Cardiac muscle cell (in vitro differentiated cells and primary cell): ENCODE measurements around the gene PCYT1B. TPM values are rescaled to one million over a fixed set of nuclear protein-coding genes. Genes with fewer than 3 reads are reported as not detected.

Experiments used
- DNase-seq, 2 donors: peaks; one replicate each; pipeline versions ENCODE4 v3.0.0 to v3.0.0-alpha.2; 2010 to 2017; ENCODE audit warnings: low read depth in 1 of 2, low spot score in 1 of 2
- H3K27ac ChIP-seq: fragments of 200-600 bp; sonication (generic); 2 replicates; pipeline ENCODE4 v1.5.1; 2016
- H3K27me3 ChIP-seq: fragments of 200-600 bp; sonication (generic); 2 replicates; pipeline ENCODE4 v1.6.0; 2016; ENCODE audit warnings: control low read depth
- H3K36me3 ChIP-seq: fragments of 200-600 bp; sonication (generic); 2 replicates; pipeline ENCODE4 v1.5.1; 2016; ENCODE audit warnings: control low read depth
- H3K4me1 ChIP-seq: fragments of 200-600 bp; sonication (generic); 2 replicates; pipeline ENCODE4 v1.8.1; 2017; ENCODE audit warnings: low read depth, mild to moderate bottlenecking, mixed run types
- H3K4me3 ChIP-seq: fragments of 200-600 bp; sonication (generic); 2 replicates; pipeline ENCODE4 v1.5.1; 2016; ENCODE audit warnings: mild to moderate bottlenecking
- H3K9me3 ChIP-seq: fragments of 200-600 bp; sonication (generic); 2 replicates; pipeline ENCODE4 v1.5.1; 2017; ENCODE audit warnings: low read depth, mild to moderate bottlenecking, control low read depth
- polyA plus RNA-seq: library from polyadenylated mRNA; unstranded; fragments of >200 nt; fragmentation: Nextera tagmentation; extraction: Ambion mirVana; gene quantifications from 2 replicates; pipeline ENCODE4 v1.2.1, GENCODE V29; 2016
- total RNA-seq: library from RNA; depleted of rRNA; stranded (reverse); fragments of >200 nt; gene quantifications from 2 replicates; pipeline ENCODE4 v1.2.3, GENCODE V29; 2016
- TF ChIP-seq, protein P1 (sequence below): IDR thresholded peaks from 2 replicates; pipeline ENCODE4 v1.5.1; 2012; ENCODE audit warnings: low read depth, mild to moderate bottlenecking, low read length

PCYT1B gene
- total and polyA plus RNA-seq, 2 experiments from 2014 or later, result 25.5 to 37.4 TPM

DNA sequence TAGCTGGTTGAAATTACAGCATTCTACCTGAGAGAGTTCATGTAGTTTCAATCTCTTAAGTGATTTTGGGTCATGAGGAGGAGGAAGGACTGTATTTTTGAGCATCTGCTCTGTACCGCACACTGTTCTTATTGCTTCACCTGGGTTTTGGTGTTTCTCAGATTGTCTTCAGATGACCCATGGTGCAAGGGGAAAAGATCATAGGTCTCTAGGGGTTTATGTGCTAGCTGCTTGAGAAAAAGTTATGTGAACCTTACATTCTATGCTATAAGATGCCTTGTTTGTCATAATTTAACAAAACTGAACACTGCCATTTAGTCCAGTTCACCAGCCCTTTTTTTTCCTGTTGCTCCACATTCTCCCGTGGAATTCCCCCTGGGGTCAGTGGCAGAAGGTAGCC lies 121.7 kb downstream of the PCYT1B start:
- TF ChIP-seq, protein P1, sequence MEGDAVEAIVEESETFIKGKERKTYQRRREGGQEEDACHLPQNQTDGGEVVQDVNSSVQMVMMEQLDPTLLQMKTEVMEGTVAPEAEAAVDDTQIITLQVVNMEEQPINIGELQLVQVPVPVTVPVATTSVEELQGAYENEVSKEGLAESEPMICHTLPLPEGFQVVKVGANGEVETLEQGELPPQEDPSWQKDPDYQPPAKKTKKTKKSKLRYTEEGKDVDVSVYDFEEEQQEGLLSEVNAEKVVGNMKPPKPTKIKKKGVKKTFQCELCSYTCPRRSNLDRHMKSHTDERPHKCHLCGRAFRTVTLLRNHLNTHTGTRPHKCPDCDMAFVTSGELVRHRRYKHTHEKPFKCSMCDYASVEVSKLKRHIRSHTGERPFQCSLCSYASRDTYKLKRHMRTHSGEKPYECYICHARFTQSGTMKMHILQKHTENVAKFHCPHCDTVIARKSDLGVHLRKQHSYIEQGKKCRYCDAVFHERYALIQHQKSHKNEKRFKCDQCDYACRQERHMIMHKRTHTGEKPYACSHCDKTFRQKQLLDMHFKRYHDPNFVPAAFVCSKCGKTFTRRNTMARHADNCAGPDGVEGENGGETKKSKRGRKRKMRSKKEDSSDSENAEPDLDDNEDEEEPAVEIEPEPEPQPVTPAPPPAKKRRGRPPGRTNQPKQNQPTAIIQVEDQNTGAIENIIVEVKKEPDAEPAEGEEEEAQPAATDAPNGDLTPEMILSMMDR, result no peak

DNA sequence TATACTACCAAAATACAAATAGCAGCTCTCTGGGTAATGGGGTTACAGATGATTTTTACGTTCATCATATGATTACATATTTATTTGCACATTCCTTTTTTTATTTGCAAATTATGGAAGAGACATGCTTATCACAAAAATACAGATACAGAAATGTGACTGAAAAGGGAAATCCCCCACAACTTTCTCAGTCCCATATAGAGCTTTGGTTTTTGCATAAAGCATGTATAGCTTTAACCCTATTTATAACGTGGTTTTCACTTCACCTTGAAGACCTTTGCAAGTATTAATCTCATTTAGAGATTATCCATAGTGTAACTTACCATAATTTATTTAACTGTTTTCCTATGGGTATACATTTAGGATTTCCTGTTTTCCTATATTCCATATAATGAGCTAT lies 126.7 kb downstream of the PCYT1B start:
- Histone ChIP-seq H3K4me3 (no peak overlapping the region), H3K27ac (no peak overlapping the region), H3K4me1 (no peaks in the 10 kb centered on the region), H3K27me3 (no peaks in the 10 kb centered on the region), H3K36me3 (peaks cover 12% of the 10 kb centered on the region), H3K9me3 (no peaks in the 10 kb centered on the region)
- DNase-seq, result no peak
- TF ChIP-seq, protein P1, result no peak

More for the DNA sequence above, 121.7 kb downstream of the PCYT1B start:
- no peak for DNase-seq
- Histone ChIP-seq H3K9me3 (no peaks in the 10 kb centered on the region), H3K27ac (no peak overlapping the region), H3K4me3 (no peak overlapping the region), H3K4me1 (no peaks in the 10 kb centered on the region), H3K36me3 (peaks cover 40% of the 10 kb centered on the region), H3K27me3 (no peaks in the 10 kb centered on the region)

DNA sequence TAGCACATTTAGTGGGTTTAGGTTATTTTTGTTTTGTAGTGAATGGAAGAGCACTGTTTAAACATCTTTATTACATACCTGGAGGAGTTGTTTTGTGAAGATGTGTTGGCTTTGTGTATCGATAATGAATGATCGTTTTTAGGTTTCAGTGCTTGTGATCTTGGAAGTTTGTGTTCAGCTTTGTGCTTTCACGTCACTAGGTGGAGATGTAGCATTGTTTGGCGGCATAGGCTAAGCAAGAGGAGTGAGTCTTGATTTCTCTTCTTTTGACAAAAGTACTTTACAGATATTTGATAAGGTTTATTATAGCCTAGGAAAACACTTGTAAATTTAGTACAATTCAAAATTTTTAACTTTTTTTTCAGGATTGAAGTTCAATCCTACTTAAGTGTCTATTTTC lies 131.7 kb downstream of the PCYT1B start:
- Histone ChIP-seq H3K4me3 (no peak overlapping the region), H3K4me1 (no peaks in the 10 kb centered on the region), H3K36me3 (peaks cover 9% of the 10 kb centered on the region), H3K27me3 (no peaks in the 10 kb centered on the region), H3K9me3 (no peaks in the 10 kb centered on the region), H3K27ac (no peak overlapping the region)
- TF ChIP-seq, protein P1, result peak; percentile 41
- DNase-seq, result peak; percentile 27 to 49

DNA sequence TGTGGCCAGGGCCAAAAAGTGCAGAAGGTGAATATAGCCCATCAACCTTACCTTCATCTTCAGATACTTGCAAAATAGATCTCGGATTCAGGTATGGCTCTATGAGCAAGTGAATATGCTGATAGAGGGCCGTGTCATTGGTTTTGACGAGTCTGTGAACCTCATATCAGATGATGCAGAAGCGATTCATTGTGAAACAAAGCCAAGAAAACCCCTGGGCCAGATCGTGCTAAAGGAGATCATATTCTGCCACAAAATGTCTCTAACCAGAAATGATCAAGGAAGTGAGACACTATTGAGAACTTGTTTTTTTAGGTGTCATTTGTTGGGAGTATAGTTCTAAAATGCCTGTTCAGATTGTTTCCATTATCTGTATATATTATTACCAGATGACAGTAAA lies 133.7 kb downstream of the PCYT1B start:
- no peak for DNase-seq
- no peaks in the 10 kb centered on the region for H3K9me3 ChIP-seq
- H3K36me3 ChIP-seq, result peaks cover 3% of the 10 kb centered on the region
- no peak overlapping the region for H3K27ac ChIP-seq
- H3K27me3 ChIP-seq, result no peaks in the 10 kb centered on the region
- H3K4me1 ChIP-seq, result no peaks in the 10 kb centered on the region
- no peak overlapping the region for H3K4me3 ChIP-seq
- TF ChIP-seq, protein P1, result no peak

DNA sequence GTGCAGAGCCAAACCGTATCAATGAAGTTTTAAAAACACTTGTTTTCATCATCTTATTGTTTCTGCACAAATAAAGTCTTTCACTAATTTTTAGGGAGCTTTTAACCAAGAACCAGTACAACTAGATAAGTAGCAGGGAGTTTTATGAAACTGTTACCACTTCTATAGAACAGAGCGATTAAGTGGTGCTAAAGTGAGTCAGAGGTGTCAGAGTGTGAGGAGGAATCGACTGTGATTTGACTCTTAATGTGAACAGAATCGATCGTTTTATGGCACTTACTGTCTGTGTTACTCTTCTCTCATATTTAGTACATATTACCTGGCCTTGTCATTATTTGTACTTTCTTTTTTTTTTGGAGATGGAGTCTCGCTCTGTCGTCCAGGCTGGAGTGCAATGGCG lies 138.8 kb downstream of the PCYT1B start:
- TF ChIP-seq, protein P1, result no peak
- no peak overlapping the region for H3K27ac ChIP-seq

More for the DNA sequence above, 138.8 kb downstream of the PCYT1B start:
- Histone ChIP-seq H3K4me1 (no peaks in the 10 kb centered on the region), H3K27me3 (no peaks in the 10 kb centered on the region), H3K4me3 (no peak overlapping the region), H3K9me3 (no peaks in the 10 kb centered on the region), H3K36me3 (peaks cover 19% of the 10 kb centered on the region)
- DNase-seq, result no peak

Other genes with a start within 250 kb of the PCYT1B start
- gene PDK3, start 182.1 kb downstream of the PCYT1B start, total RNA-seq, result 55.0 and 60.0 TPM in 2 replicates
- gene PDK3, start 182.1 kb downstream of the PCYT1B start, polyA plus RNA-seq, result 65.3 and 72.5 TPM in 2 replicates
- 18.2 and 22.9 TPM in 2 replicates for gene POLA1, start 46.6 kb upstream of the PCYT1B start, total RNA-seq
- gene POLA1, start 46.6 kb upstream of the PCYT1B start, polyA plus RNA-seq, result 11.1 and 19.4 TPM in 2 replicates